Osteocyte (in vitro differentiated cells): ENCODE data around the gene ARID4B. TPM values are rescaled to one million over a fixed set of nuclear protein-coding genes. Genes with fewer than 3 reads are reported as not detected.

Experiments
- DNase-seq: peaks from one replicate; pipeline ENCODE4 v3.0.0; 2021; ENCODE audit warnings: mixed read lengths; ENCODE audit not compliant: unreplicated experiment; ENCODE audit errors: extremely low spot score
- H3K27ac Mint-ChIP-seq: one replicate; pipeline ENCODE4 v1.8.0; 2021; ENCODE audit warnings: mild to moderate bottlenecking, mixed read lengths; ENCODE audit not compliant: unreplicated experiment
- H3K27me3 Mint-ChIP-seq: one replicate; pipeline ENCODE4 v1.8.0; 2021; ENCODE audit warnings: mixed read lengths; ENCODE audit not compliant: unreplicated experiment
- H3K36me3 Mint-ChIP-seq: one replicate; pipeline ENCODE4 v1.8.0; 2021; ENCODE audit warnings: mixed read lengths; ENCODE audit not compliant: unreplicated experiment
- H3K4me1 Mint-ChIP-seq: one replicate; pipeline ENCODE4 v1.8.0; 2021; ENCODE audit warnings: mixed read lengths; ENCODE audit not compliant: unreplicated experiment
- H3K4me3 Mint-ChIP-seq: one replicate; pipeline ENCODE4 v1.8.0; 2021; ENCODE audit warnings: mild to moderate bottlenecking, moderate library complexity, mixed read lengths; ENCODE audit not compliant: unreplicated experiment
- H3K9me3 Mint-ChIP-seq: one replicate; pipeline ENCODE4 v1.8.0; 2021; ENCODE audit warnings: mixed read lengths; ENCODE audit not compliant: unreplicated experiment
- total RNA-seq: library from RNA; stranded (reverse); gene quantifications from 2 replicates; pipeline ENCODE4 v1.2.1, GENCODE V29; 2021
- TF ChIP-seq, protein P1 (sequence below): fragments of 200-600 bp; sonication (generic); IDR thresholded peaks from 2 replicates; pipeline ENCODE4 v1.5.0; 2021; ENCODE audit warnings: antibody characterized with exemption, mild to moderate bottlenecking, moderate library complexity

ARID4B gene
- total RNA-seq, 1 donor from 2014 or later = 41.3 TPM

DNA sequence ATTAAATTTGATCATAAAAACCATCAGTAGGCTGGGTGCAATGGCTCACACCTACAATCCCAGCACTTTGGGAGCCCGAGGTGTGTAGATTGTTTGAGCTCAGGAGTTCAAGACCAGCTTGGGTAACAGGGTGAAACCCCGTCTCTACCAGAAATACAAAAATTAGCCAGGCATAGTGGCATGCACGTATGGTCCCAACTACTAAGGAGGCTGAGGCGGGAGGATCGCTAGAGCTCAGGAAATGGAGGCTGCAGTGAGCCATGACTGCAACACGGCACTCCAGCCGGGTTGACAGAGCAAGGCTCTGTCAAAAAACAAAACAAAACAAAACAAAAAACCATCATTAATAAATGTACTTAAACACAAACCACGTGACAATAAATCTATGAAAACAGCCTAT is 61.0 kb downstream of the ARID4B start:
- TF ChIP-seq, protein P1, sequence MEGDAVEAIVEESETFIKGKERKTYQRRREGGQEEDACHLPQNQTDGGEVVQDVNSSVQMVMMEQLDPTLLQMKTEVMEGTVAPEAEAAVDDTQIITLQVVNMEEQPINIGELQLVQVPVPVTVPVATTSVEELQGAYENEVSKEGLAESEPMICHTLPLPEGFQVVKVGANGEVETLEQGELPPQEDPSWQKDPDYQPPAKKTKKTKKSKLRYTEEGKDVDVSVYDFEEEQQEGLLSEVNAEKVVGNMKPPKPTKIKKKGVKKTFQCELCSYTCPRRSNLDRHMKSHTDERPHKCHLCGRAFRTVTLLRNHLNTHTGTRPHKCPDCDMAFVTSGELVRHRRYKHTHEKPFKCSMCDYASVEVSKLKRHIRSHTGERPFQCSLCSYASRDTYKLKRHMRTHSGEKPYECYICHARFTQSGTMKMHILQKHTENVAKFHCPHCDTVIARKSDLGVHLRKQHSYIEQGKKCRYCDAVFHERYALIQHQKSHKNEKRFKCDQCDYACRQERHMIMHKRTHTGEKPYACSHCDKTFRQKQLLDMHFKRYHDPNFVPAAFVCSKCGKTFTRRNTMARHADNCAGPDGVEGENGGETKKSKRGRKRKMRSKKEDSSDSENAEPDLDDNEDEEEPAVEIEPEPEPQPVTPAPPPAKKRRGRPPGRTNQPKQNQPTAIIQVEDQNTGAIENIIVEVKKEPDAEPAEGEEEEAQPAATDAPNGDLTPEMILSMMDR = no peak
- no peaks in the 10 kb centered on the region for H3K9me3 Mint-ChIP-seq
- H3K36me3 Mint-ChIP-seq = no peaks in the 10 kb centered on the region
- peaks cover 27% of the 10 kb centered on the region for H3K4me1 Mint-ChIP-seq
- no peak overlapping the region for H3K4me3 Mint-ChIP-seq
- DNase-seq = no peak
- H3K27me3 Mint-ChIP-seq = no peaks in the 10 kb centered on the region
- no peak overlapping the region for H3K27ac Mint-ChIP-seq

DNA sequence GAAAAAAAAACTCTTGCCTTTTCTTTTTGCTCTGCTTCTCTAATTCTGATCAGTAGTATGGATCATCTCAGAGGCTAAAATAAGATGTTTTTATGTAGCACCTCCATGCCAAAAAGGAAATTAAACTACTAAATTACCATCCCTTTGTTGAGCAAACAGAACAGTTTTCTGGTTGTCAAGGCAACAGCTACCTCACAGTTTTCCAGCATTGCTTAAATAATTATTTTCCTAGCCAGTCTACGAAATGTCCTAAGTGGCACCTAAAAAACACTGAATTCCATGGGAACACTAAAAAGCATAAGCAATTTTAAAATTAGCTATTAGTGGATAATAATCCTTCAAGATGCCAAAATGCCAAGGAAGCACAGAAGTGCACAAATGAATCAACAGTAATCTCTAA is 61.7 kb downstream of the ARID4B start:
- peaks cover 25% of the 10 kb centered on the region for H3K4me1 Mint-ChIP-seq
- no peak for DNase-seq
- TF ChIP-seq, protein P1 = no peak
- no peak overlapping the region for H3K27ac Mint-ChIP-seq
- H3K9me3 Mint-ChIP-seq = no peaks in the 10 kb centered on the region
- H3K27me3 Mint-ChIP-seq = no peaks in the 10 kb centered on the region
- H3K4me3 Mint-ChIP-seq = no peak overlapping the region
- no peaks in the 10 kb centered on the region for H3K36me3 Mint-ChIP-seq

GRCh38 chr1:235265900-235266299 is 62.1 kb downstream of the ARID4B start:
- no peaks in the 10 kb centered on the region for H3K27me3 Mint-ChIP-seq
- peak overlapping the region; percentile 65 for H3K27ac Mint-ChIP-seq
- H3K9me3 Mint-ChIP-seq = no peaks in the 10 kb centered on the region
- H3K4me3 Mint-ChIP-seq = no peak overlapping the region
- H3K36me3 Mint-ChIP-seq = no peaks in the 10 kb centered on the region
- TF ChIP-seq, protein P1 = no peak
- no peak for DNase-seq
- peaks cover 23% of the 10 kb centered on the region for H3K4me1 Mint-ChIP-seq

GRCh38 chr1:235264327-235264726 is 63.7 kb downstream of the ARID4B start:
- peaks cover 4% of the 10 kb centered on the region for H3K36me3 Mint-ChIP-seq
- no peaks in the 10 kb centered on the region for H3K27me3 Mint-ChIP-seq
- peaks cover 13% of the 10 kb centered on the region for H3K4me1 Mint-ChIP-seq
- H3K9me3 Mint-ChIP-seq = no peaks in the 10 kb centered on the region
- TF ChIP-seq, protein P1 = no peak
- H3K4me3 Mint-ChIP-seq = no peak overlapping the region
- no peak overlapping the region for H3K27ac Mint-ChIP-seq
- no peak for DNase-seq

- TF ChIP-seq, protein P1 = no peak
- no peaks in the 10 kb centered on the region for H3K27me3 Mint-ChIP-seq
- no peak overlapping the region for H3K27ac Mint-ChIP-seq
- peaks cover 9% of the 10 kb centered on the region for H3K36me3 Mint-ChIP-seq
- H3K4me1 Mint-ChIP-seq = peaks cover 10% of the 10 kb centered on the region
- DNase-seq = no peak
- H3K9me3 Mint-ChIP-seq = no peaks in the 10 kb centered on the region
- no peak overlapping the region for H3K4me3 Mint-ChIP-seq
Observed at GRCh38 chr1:235262539-235262938, 65.4 kb downstream of the ARID4B start.
